ENCODE data around the gene FCN3. TPM values are rescaled to one million over a fixed set of nuclear protein-coding genes. Genes with fewer than 3 reads are reported as not detected.

The FCN3 gene
- total RNA-seq, 1 experiment from 2014 or later: 0.22 TPM

DNA sequence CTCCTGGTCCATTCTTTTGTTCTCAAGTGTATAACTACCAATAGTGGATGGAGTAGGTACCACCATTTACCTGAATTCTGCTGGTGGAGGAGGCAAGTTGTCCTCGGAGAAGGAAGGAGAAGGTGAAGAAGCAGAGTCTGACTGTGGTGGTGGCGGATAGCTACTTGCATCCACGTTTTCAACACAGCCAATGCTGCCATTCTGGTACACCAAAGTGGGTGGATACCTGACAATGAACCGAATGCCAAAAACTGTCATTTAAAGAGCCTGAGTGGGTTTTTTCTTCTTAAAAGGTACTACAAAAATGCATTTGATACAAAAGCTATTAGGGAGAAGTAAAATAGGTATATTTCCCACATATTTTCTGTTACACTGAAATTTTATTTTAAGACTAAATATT lies 37.9 kb upstream of the FCN3 start:
- Histone ChIP-seq H3K56ac (ENCODE audit: insufficient read length, low read depth, low read length) (no peak overlapping the region), H2AK5ac (ENCODE audit: insufficient read length, low read length) (no peak overlapping the region), H2BK12ac (ENCODE audit: insufficient read length, low read depth, low read length) (no peak overlapping the region), H3K4me1 (ENCODE audit: insufficient read depth, low read length) (no peaks in the 10 kb centered on the region), H2BK20ac (ENCODE audit: low read depth, low read length, poor library complexity, severe bottlenecking) (no peak overlapping the region), H4K5ac (ENCODE audit: insufficient read length, low read depth, low read length) (no peak overlapping the region), H3K14ac (ENCODE audit: insufficient read depth, low read length) (no peak overlapping the region), H4K8ac (replicated peaks; ENCODE audit: insufficient read length, low read depth, low read length) (no peak overlapping the region), H2AFZ (ENCODE audit: low read length) (no peak overlapping the region), H3K4ac (ENCODE audit: low read depth, low read length) (no peak overlapping the region), H3K79me2 (ENCODE audit: insufficient read depth, low read length) (no peaks in the 10 kb centered on the region), H4K20me1 (ENCODE audit: control insufficient read depth, insufficient read depth, insufficient read length) (no peaks in the 10 kb centered on the region), H2BK15ac (ENCODE audit: low read depth, low read length) (no peak overlapping the region), H3K9me3 (ENCODE audit: control insufficient read depth, low read depth, low read length) (no peaks in the 10 kb centered on the region), H3K27ac (ENCODE audit: insufficient read length, low read depth, low read length) (no peak overlapping the region), H3K23me2 (ENCODE audit: insufficient read length, low read depth, low read length, poor library complexity, severe bottlenecking) (no peaks in the 10 kb centered on the region), H4K91ac (ENCODE audit: insufficient read length, low read depth, low read length) (no peak overlapping the region), H2BK5ac (ENCODE audit: insufficient read length, low read length) (no peak overlapping the region), H3T11ph (ENCODE audit: low read length) (no peak overlapping the region), H3K4me2 (ENCODE audit: insufficient read depth, insufficient read length, low read length) (no peak overlapping the region), H2BK120ac (ENCODE audit: low read depth, low read length, poor library complexity, severe bottlenecking) (no peak overlapping the region), H3K79me1 (ENCODE audit: insufficient read depth, low read depth, low read length, poor library complexity, severe bottlenecking) (no peaks in the 10 kb centered on the region), H3K18ac (ENCODE audit: insufficient read length, low read depth, low read length) (no peak overlapping the region), H3K23ac (ENCODE audit: insufficient read length, low read depth, low read length) (no peak overlapping the region), H3K9ac (ENCODE audit: extremely low read depth, insufficient read length, low read length) (no peak overlapping the region), H3K27me3 (ENCODE audit: insufficient read depth, low read length) (no peaks in the 10 kb centered on the region)
- no peaks in the 10 kb centered on the region for H3K4me1 Mint-ChIP-seq
- H3K27me3 Mint-ChIP-seq (ENCODE audit: low read depth): no peaks in the 10 kb centered on the region
- DNase-seq: no peak
- no peak overlapping the region; a peak in 1 of 7 replicates for H3K27ac Mint-ChIP-seq
- H3K36me3 Mint-ChIP-seq (ENCODE audit: insufficient read depth in 1 of 3, low read depth in 3 of 3): peaks cover 47 to 86% (median 84%) of the 10 kb centered on the region in 3 experiments; a peak in 6 of 7 replicates
- no peaks in the 10 kb centered on the region for H3K9me3 Mint-ChIP-seq
- WGBS (ENCODE audit: extremely low coverage, insufficient read length, low lambda C conversion rate): no CpG with 5 or more reads among the region's 4 CpGs
- TF ChIP-seq, protein P1, sequence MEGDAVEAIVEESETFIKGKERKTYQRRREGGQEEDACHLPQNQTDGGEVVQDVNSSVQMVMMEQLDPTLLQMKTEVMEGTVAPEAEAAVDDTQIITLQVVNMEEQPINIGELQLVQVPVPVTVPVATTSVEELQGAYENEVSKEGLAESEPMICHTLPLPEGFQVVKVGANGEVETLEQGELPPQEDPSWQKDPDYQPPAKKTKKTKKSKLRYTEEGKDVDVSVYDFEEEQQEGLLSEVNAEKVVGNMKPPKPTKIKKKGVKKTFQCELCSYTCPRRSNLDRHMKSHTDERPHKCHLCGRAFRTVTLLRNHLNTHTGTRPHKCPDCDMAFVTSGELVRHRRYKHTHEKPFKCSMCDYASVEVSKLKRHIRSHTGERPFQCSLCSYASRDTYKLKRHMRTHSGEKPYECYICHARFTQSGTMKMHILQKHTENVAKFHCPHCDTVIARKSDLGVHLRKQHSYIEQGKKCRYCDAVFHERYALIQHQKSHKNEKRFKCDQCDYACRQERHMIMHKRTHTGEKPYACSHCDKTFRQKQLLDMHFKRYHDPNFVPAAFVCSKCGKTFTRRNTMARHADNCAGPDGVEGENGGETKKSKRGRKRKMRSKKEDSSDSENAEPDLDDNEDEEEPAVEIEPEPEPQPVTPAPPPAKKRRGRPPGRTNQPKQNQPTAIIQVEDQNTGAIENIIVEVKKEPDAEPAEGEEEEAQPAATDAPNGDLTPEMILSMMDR (conservative IDR thresholded peaks at IDR 0.05): no peak
- H3K4me3 Mint-ChIP-seq: no peak overlapping the region

Measured in H9 (cell line).